Hepatocyte (in vitro differentiated cells): ENCODE data around the gene ABLIM1. TPM values are rescaled to one million over a fixed set of nuclear protein-coding genes. Genes with fewer than 3 reads are reported as not detected.

Experiments used
- DNase-seq: peaks from one replicate; pipeline ENCODE4 v3.0.0-alpha.2; 2016; ENCODE audit warnings: low spot score
- H2AFZ ChIP-seq: fragments of 200-600 bp; sonication (generic); 2 replicates; pipeline ENCODE4 v1.6.0; 2016; ENCODE audit warnings: antibody characterized with exemption, mild to moderate bottlenecking
- H3K27ac ChIP-seq: fragments of 200-600 bp; sonication (generic); 2 replicates; pipeline ENCODE4 v1.5.1; 2016; ENCODE audit warnings: mild to moderate bottlenecking
- H3K27me3 ChIP-seq: fragments of 200-600 bp; sonication (generic); 2 replicates; pipeline ENCODE4 v1.6.1; 2016
- H3K36me3 ChIP-seq: fragments of 200-600 bp; sonication (generic); replicated peaks from 2 replicates; pipeline ENCODE4 v1.5.1; 2016; ENCODE audit warnings: low read depth; ENCODE audit not compliant: insufficient read depth
- H3K4me1 ChIP-seq: fragments of 200-600 bp; sonication (generic); 2 replicates; pipeline ENCODE4 v1.5.1; 2016; ENCODE audit warnings: mild to moderate bottlenecking, moderate library complexity; ENCODE audit not compliant: insufficient read depth
- H3K4me2 ChIP-seq: fragments of 200-600 bp; sonication (generic); 2 replicates; pipeline ENCODE4 v1.6.0; 2016
- H3K4me3 ChIP-seq: fragments of 200-600 bp; sonication (generic); 2 replicates; pipeline ENCODE4 v1.5.1; 2016; ENCODE audit warnings: mild to moderate bottlenecking
- H3K79me2 ChIP-seq: fragments of 200-600 bp; sonication (generic); 2 replicates; pipeline ENCODE4 v1.6.0; 2017; ENCODE audit warnings: mild to moderate bottlenecking
- H3K9me2 ChIP-seq: fragments of 200-600 bp; sonication (generic); replicated peaks from 2 replicates; pipeline ENCODE4 v1.6.0; 2017; ENCODE audit warnings: mild to moderate bottlenecking; ENCODE audit not compliant: insufficient read depth
- H3K9me3 ChIP-seq: fragments of 200-600 bp; sonication (generic); 2 replicates; pipeline ENCODE4 v1.5.1; 2016; ENCODE audit warnings: low read depth, mild to moderate bottlenecking
- H4K20me1 ChIP-seq: fragments of 200-600 bp; sonication (generic); 2 replicates; pipeline ENCODE4 v1.6.0; 2016; ENCODE audit warnings: mild to moderate bottlenecking; ENCODE audit not compliant: insufficient read depth, poor library complexity, severe bottlenecking
- EZH2 ChIP-seq: fragments of 200-600 bp; sonication (generic); IDR thresholded peaks from 2 replicates; pipeline ENCODE4 v1.6.1; 2016; ENCODE audit warnings: antibody characterized with exemption, mild to moderate bottlenecking, borderline replicate concordance
- EZH2phosphoT487 ChIP-seq: fragments of 200-600 bp; sonication (generic); IDR thresholded peaks from one replicate; pipeline ENCODE4 v1.6.1; 2018; ENCODE audit warnings: antibody characterized with exemption, mild to moderate bottlenecking, low read depth, moderate library complexity; ENCODE audit not compliant: unreplicated experiment, severe bottlenecking
- WGBS: methylation state at CpG from one replicate; pipeline ENCODE4 v1.1.6; 2016; ENCODE audit warnings: low lambda C conversion rate; ENCODE audit errors: missing lambda C conversion rate; 5-methylcytosine and 5-hydroxymethylcytosine counted together
- polyA plus RNA-seq: library from polyadenylated mRNA; unstranded; fragments of >200 nt; fragmentation: Nextera tagmentation; extraction: Ambion mirVana; gene quantifications from 2 replicates; pipeline ENCODE4 v1.2.1, GENCODE V29; 2016
- total RNA-seq: library from RNA; depleted of rRNA; stranded (reverse); fragments of >200 nt; gene quantifications from 2 replicates; pipeline ENCODE4 v1.2.3, GENCODE V29; 2014
- TF ChIP-seq, protein P1 (sequence below): fragments of 200-600 bp; sonication (generic); IDR thresholded peaks from 2 replicates; pipeline ENCODE4 v1.5.1; 2016; ENCODE audit warnings: antibody characterized with exemption, mild to moderate bottlenecking; ENCODE audit not compliant: poor library complexity

Gene ABLIM1
- total and polyA plus RNA-seq, 2 experiments from 2014 or later, result 20.8 to 31.6 TPM

DNA sequence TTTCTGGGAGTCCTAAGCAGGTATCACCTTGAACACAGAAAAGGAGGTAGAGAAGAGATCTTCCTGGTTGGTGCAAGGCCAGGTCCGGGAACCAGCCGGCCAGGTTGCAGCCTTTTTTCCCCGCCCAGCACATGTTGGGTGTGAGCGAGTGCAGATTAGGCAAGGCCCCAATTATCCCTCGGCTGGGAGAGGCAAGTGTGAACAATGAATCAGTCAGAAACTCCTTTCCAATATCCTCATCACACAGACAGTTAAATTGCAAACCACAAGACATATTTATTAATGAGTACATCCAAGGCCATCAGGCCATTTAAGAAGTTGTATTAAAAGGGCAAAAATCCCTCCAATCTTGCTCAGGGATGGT, 138.8 kb downstream of the ABLIM1 start:
- Histone ChIP-seq H3K27me3 (no peaks in the 10 kb centered on the region), H3K27ac (peak overlapping the region; percentile 94), H2AFZ (no peak overlapping the region), H3K4me2 (no peak overlapping the region), H4K20me1 (no peaks in the 10 kb centered on the region), H3K4me3 (no peak overlapping the region), H3K79me2 (peaks cover 76% of the 10 kb centered on the region), H3K4me1 (peaks cover 36% of the 10 kb centered on the region), H3K9me3 (no peaks in the 10 kb centered on the region), H3K36me3 (no peaks in the 10 kb centered on the region), H3K9me2 (no peaks in the 10 kb centered on the region)
- WGBS, result 65% methylated on average over 5 of the region's 5 CpGs
- TF ChIP-seq, protein P1, sequence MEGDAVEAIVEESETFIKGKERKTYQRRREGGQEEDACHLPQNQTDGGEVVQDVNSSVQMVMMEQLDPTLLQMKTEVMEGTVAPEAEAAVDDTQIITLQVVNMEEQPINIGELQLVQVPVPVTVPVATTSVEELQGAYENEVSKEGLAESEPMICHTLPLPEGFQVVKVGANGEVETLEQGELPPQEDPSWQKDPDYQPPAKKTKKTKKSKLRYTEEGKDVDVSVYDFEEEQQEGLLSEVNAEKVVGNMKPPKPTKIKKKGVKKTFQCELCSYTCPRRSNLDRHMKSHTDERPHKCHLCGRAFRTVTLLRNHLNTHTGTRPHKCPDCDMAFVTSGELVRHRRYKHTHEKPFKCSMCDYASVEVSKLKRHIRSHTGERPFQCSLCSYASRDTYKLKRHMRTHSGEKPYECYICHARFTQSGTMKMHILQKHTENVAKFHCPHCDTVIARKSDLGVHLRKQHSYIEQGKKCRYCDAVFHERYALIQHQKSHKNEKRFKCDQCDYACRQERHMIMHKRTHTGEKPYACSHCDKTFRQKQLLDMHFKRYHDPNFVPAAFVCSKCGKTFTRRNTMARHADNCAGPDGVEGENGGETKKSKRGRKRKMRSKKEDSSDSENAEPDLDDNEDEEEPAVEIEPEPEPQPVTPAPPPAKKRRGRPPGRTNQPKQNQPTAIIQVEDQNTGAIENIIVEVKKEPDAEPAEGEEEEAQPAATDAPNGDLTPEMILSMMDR, result no peak
- no peak for TF ChIP-seq EZH2
- no peak for TF ChIP-seq EZH2phosphoT487
- DNase-seq, result peak; percentile 41

DNA sequence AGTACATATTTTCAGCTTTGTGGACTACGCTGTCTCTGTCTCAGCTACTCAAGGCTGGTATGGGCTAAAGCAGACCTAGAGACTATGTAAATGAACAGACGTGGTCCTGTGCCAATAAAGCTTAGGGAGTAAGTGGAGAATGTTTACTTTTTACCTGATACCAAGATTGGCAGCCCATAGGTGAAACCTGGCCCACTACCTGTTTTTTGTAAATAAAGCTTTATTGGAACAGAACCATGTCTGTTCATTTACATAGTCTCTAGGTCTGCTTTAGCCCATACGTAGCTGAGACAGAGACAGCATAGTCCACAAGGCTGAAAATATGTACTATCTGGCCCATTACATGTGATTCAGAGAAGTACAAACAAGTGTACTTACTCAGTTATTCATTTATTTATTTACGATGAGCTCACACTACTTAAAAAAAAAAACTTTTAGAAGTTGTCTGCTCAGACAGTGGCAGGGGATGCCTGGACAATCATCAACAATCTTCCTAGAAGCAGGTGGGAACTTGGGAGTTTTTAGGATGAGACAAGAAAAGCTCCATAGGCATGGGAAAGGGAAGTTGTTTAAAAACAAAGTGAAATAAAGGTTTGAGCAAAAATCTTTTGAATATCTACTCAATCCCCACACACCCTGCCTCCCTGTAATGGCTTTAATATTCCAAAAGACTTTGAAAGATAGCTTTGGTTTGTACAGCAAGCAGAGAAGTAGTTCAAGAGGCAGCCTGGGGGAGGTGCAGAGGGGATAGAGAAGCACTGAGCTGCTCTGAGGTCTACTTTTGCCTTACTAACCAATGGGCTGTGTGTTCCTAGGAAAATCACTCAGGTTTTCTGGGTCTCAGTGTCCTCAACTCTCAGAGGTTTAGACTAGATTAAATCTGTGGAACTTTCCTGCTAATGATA, 139.4 kb downstream of the ABLIM1 start:
- DNase-seq, result no peak
- Histone ChIP-seq H3K4me1 (peaks cover 34% of the 10 kb centered on the region), H2AFZ (no peak overlapping the region), H3K9me3 (no peaks in the 10 kb centered on the region), H3K27ac (peak overlapping the region; percentile 94), H4K20me1 (no peaks in the 10 kb centered on the region), H3K36me3 (no peaks in the 10 kb centered on the region), H3K27me3 (no peaks in the 10 kb centered on the region), H3K9me2 (no peaks in the 10 kb centered on the region), H3K4me3 (no peak overlapping the region), H3K4me2 (no peak overlapping the region), H3K79me2 (peaks cover 76% of the 10 kb centered on the region)
- WGBS, result 74% methylated on average over 4 of the region's 4 CpGs
- TF ChIP-seq EZH2phosphoT487 (no peak), EZH2 (no peak)
- TF ChIP-seq, protein P1, result no peak

DNA sequence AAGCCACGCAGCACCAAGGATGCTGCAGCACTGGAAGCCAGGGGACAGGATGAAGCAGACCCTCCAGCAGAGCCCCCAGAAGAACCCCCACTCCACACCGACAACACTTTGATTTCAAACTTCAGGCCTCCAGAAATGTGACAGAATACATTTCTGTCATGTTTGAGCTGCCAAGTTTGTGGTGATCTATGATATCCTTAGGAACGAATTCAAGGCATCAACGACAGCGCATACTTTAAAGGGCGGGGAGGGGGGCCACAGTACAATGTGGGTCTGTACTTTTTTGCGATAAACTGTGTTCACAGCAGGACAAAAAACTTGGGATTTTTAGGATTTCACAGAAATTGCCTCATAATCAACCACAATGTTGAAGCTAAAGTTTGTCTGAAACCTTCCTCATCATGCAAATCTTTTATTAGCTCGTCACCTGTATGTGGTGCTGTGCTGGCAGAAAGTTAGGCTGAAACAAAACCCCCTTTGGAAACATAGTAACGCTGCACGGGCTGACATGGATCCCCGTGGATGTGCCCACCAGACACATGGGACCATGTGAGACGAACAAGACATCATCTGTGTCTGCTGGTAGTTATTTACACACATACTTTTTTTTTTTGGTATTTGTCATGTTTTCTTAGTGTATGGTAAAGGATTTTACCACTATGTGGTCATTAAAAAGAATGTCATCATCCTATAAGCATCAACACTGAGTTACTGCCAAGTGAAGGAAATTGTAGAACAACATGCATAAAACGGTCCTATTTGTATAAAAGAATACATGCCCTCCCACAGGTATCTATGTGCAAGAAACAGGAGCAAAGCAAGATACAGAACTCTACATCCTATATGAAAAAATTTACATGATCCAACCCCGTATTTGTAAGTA, 140.5 kb downstream of the ABLIM1 start:
- TF ChIP-seq, protein P1, result no peak
- no peak for TF ChIP-seq EZH2phosphoT487
- TF ChIP-seq EZH2, result no peak

More for the DNA sequence above, 140.5 kb downstream of the ABLIM1 start:
- Histone ChIP-seq H4K20me1 (no peaks in the 10 kb centered on the region), H3K4me3 (no peak overlapping the region), H3K9me2 (no peaks in the 10 kb centered on the region), H3K4me1 (peaks cover 33% of the 10 kb centered on the region), H3K4me2 (no peak overlapping the region), H3K27ac (peak overlapping the region; percentile 94), H2AFZ (no peak overlapping the region), H3K36me3 (no peaks in the 10 kb centered on the region), H3K79me2 (peaks cover 75% of the 10 kb centered on the region), H3K9me3 (no peaks in the 10 kb centered on the region), H3K27me3 (no peaks in the 10 kb centered on the region)
- no peak for DNase-seq
- 91% methylated on average over 14 of the region's 14 CpGs for WGBS
